Measurements from ENCODE around the gene HFE. TPM values are rescaled to one million over a fixed set of nuclear protein-coding genes. Genes with fewer than 3 reads are reported as not detected.

Gene HFE
- total RNA-seq, 4 donors from 2014 or later: 7.5 to 9.8 (median 8.3) TPM

Other genes with a start within 250 kb of the HFE start
- gene SLC17A3, start 213.2 kb upstream of the HFE start, total RNA-seq: not detected
- not detected for gene SLC17A2, start 156.7 kb upstream of the HFE start, total RNA-seq
- 10 to 100 TPM; 11.5 to 14.0 (median 12.4) TPM for gene TRIM38, start 124.6 kb upstream of the HFE start, total RNA-seq